GM12872 (cell line): ENCODE results near the gene STAT5A.

Experiments used
- TF ChIP-seq, protein P1 (sequence below): IDR thresholded peaks from 3 replicates; pipeline ENCODE4 v1.5.1; 2011; ENCODE audit warnings: low read depth, mild to moderate bottlenecking, low read length, moderate library complexity; ENCODE audit not compliant: insufficient read depth

STAT5A gene

DNA sequence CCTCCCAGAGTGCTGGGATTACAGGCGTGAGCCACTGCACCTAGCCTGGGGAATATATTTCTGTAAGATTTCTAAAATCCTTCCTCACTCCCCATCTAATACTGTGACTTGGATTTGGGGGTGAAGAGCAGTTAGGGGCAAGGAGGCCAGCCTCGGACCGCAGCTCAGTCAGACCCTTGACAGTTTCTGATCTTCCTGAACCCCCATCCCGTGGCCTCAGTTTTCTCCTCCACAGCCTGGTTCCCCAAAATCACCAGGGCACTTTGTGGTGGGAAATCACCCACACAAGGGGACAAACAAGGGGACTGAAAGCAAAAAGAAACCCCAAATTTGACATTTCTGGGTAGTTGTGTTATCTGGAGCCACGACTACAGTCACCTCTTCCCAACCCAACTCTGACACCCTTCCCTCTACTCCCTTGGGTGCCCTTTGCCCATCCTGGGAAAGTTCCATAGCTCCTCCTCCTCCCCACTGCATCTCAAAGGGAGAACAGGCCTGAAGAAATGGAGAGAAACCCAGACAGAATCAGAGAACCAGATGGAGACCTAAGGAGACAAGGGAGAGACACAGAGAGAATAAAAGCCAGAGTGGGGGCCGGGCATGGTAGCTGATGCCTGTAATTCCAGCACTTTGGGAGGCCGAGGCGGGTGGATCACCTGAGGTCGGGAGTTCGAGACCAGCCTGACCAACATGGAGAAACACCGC lies 2.8 kb upstream of the STAT5A start:
- TF ChIP-seq, protein P1, sequence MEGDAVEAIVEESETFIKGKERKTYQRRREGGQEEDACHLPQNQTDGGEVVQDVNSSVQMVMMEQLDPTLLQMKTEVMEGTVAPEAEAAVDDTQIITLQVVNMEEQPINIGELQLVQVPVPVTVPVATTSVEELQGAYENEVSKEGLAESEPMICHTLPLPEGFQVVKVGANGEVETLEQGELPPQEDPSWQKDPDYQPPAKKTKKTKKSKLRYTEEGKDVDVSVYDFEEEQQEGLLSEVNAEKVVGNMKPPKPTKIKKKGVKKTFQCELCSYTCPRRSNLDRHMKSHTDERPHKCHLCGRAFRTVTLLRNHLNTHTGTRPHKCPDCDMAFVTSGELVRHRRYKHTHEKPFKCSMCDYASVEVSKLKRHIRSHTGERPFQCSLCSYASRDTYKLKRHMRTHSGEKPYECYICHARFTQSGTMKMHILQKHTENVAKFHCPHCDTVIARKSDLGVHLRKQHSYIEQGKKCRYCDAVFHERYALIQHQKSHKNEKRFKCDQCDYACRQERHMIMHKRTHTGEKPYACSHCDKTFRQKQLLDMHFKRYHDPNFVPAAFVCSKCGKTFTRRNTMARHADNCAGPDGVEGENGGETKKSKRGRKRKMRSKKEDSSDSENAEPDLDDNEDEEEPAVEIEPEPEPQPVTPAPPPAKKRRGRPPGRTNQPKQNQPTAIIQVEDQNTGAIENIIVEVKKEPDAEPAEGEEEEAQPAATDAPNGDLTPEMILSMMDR = no peak

GRCh38 chr17:42286411-42287221 lies 1.7 kb upstream of the STAT5A start:
- TF ChIP-seq, protein P1 = no peak

DNA sequence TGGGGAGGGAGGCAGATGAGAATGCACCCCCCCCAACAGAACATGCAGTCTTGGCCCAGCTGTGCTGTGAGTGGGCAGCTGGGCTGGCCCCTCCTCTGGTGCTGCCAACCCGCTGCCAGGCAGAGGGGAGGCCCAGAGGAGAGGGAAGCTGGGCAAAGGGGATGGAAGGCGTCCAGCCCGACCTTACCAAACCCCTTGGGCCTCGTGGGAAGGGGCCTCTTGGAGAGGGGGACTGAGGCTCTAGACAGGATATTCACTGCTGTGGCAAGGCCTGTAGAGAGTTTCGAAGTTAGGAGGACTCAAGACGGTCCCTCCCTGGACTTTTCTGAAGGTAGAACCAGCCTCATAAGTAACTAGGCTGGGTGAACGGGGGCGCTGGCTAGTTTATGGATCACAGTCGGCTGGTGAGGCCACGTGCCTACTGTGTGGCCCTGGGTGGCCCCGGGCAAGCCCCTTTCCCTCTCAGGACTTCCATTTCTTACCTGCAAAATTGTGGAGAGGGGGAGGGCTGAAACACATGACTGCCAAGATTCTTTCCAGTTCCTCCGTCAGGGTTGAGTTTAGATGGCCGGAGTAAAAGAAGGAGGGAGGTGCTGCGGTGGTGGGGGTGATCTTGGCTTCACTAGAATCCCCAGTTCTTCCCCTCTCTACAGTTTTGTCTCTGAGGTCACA lies 857 bp upstream of the STAT5A start:
- TF ChIP-seq, protein P1 = no peak

DNA sequence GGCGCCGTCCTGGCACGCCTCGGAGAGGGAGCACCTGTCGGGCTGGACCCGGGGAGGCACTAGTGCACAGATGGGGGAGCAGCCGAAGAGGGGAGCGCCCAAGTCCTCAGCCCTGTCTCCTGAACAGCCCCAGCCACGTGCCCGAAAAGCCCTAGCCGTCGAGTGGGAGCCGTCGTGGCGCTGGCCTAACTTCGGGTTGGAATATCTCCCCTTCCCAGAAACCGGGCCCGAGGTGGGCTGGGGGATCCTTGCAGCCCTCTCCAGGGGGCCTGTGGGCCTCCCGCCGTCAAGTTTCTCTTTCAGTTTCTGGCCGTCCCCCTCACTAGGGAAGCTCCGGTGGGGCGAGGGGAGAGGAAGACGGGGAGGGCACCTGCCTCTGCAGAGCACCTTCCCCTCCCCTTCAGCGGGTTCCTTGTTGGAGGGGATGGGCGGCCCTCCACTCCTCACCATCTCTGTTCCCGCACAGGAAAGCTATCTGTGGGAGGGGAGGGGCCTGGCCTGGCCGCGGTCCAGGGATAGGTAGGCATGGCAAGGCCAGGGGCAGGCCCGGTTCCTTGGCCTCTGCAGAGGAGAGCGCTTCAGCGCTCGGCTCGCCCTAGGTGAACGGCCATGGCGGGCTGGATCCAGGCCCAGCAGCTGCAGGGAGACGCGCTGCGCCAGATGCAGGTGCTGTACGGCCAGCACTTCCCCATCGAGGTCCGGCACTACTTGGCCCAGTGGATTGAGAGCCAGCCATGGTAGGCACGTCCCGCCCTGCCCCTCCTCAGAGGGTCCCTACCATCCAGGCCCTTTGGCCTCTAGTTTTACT lies 709 bp downstream of the STAT5A start:
- TF ChIP-seq, protein P1 = no peak

- TF ChIP-seq, protein P1 = no peak
These were observed 1.4 kb downstream of the STAT5A start for GRCh38 chr17:42289611-42290181.

GRCh38 chr17:42290577-42290976 lies 2.3 kb downstream of the STAT5A start:
- TF ChIP-seq, protein P1 = no peak
